Peyer's patch (tissue), 4 donors: ENCODE data around the gene RNF175.

ENCODE experiments used
- POLR2A ChIP-seq, 2 donors: fragments of 450-650 bp; IDR thresholded peaks; one replicate each; pipeline ENCODE4 v1.5.1; 2017; ENCODE audit warnings: antibody characterized with exemption in 2 of 2, mild to moderate bottlenecking in 2 of 2, moderate library complexity in 2 of 2
- TF ChIP-seq, protein P1 (sequence below), 6 experiments: fragments of 450-650 bp in 4 of 6; fragments of 200-600 bp in 2 of 6; sonication (generic) in 1 of 6; IDR thresholded peaks; one replicate each; pipeline ENCODE4 v1.5.1; 2017 to 2019; ENCODE audit warnings: antibody characterized with exemption in 6 of 6, mild to moderate bottlenecking in 3 of 6, moderate library complexity in 1 of 6

GRCh38 chr4:153661908-153662307, 97.9 kb downstream of the RNF175 start:
- TF ChIP-seq, protein P1, sequence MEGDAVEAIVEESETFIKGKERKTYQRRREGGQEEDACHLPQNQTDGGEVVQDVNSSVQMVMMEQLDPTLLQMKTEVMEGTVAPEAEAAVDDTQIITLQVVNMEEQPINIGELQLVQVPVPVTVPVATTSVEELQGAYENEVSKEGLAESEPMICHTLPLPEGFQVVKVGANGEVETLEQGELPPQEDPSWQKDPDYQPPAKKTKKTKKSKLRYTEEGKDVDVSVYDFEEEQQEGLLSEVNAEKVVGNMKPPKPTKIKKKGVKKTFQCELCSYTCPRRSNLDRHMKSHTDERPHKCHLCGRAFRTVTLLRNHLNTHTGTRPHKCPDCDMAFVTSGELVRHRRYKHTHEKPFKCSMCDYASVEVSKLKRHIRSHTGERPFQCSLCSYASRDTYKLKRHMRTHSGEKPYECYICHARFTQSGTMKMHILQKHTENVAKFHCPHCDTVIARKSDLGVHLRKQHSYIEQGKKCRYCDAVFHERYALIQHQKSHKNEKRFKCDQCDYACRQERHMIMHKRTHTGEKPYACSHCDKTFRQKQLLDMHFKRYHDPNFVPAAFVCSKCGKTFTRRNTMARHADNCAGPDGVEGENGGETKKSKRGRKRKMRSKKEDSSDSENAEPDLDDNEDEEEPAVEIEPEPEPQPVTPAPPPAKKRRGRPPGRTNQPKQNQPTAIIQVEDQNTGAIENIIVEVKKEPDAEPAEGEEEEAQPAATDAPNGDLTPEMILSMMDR (IDR thresholded peaks at IDR 0.05), result no peak
- TF ChIP-seq POLR2A (IDR thresholded peaks at IDR 0.05), result no peak
